ENCODE results near the gene KDELR1.

The KDELR1 gene

DNA sequence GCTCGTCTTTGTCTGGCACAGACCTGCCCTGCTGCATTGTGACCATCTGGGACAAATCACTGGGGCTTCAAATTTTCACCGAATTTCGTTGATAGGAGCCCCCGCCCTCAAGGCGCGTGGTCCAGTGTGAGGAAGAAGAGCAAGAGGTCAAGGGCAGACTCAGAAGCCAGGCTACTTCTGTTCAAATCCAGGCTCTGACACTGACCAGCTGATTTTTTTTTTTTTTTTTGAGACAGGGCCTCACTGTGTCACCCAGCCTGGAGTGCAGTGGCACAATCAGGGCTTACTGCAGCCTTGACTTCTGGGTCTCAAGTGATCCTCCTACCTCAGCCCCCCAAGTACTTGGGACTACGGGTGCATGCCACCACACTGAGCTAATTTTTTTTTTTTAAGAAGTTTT lies 20.0 kb downstream of the KDELR1 start:
- H3K4me3 Mint-ChIP-seq: no peak overlapping the region
- no peaks in the 10 kb centered on the region for H3K4me1 Mint-ChIP-seq (ENCODE audit: low read depth)
- H3K27me3 Mint-ChIP-seq (ENCODE audit: low read depth): no peaks in the 10 kb centered on the region
- DNase-seq (ENCODE audit: low spot score): no peak
- H3K36me3 Mint-ChIP-seq (ENCODE audit: low read depth): no peaks in the 10 kb centered on the region
- no peak overlapping the region for H3K27ac Mint-ChIP-seq
- H3K9me3 Mint-ChIP-seq: no peaks in the 10 kb centered on the region

DNA sequence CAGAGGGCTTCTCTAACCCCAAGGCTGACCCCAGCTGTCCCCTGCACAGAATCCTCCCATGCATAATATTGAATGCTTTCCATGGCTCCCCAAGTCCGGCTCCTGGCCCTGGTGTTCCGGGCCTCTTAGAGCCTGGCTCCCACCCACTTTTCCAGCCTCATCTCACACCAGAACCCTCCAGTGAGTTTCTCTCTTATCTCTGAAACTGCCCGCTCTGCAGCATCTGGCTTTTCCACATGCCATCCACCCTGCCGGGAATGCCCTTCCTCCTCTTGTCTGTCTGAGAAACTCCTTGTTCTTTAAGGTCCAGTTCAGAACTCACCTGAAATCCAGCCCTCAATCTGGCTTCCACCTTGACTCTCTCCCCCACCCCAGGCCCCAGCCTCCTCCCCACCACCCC lies 20.4 kb downstream of the KDELR1 start:
- no peaks in the 10 kb centered on the region for H3K4me1 Mint-ChIP-seq (ENCODE audit: low read depth)

DNA sequence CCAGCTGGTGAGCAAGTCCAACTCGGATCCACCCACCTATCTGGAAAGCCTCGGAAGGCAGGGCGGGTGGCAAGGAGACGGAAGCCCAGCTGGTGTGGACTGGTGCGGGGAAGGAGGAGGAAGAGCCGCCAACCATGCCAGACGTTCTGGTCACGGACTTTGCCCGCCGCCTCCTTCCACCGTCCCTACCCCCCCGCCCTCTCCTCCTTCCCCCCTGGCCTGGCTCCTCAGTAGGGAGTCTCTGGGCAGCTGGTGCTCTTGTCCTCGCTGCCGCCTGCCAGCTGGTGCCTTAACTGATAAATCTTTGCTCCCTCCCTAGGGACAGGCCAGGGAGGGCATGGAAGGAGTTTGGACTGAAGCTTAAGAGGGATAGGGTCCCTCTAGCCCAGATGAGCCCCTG lies 22.4 kb downstream of the KDELR1 start:
- Mint-ChIP-seq H3K4me1 (ENCODE audit: low read depth) (peaks cover 8% of the 10 kb centered on the region), H3K27me3 (ENCODE audit: low read depth) (peaks cover 2% of the 10 kb centered on the region), H3K36me3 (ENCODE audit: low read depth) (no peaks in the 10 kb centered on the region), H3K27ac (no peak overlapping the region), H3K4me3 (no peak overlapping the region), H3K9me3 (no peaks in the 10 kb centered on the region)
- no peak for DNase-seq (ENCODE audit: low spot score)

More for the DNA sequence above, 20.4 kb downstream of the KDELR1 start:
- Mint-ChIP-seq H3K27ac (no peak overlapping the region), H3K4me3 (no peak overlapping the region), H3K9me3 (no peaks in the 10 kb centered on the region), H3K36me3 (ENCODE audit: low read depth) (no peaks in the 10 kb centered on the region), H3K27me3 (ENCODE audit: low read depth) (no peaks in the 10 kb centered on the region)
- DNase-seq (ENCODE audit: low spot score): no peak

DNA sequence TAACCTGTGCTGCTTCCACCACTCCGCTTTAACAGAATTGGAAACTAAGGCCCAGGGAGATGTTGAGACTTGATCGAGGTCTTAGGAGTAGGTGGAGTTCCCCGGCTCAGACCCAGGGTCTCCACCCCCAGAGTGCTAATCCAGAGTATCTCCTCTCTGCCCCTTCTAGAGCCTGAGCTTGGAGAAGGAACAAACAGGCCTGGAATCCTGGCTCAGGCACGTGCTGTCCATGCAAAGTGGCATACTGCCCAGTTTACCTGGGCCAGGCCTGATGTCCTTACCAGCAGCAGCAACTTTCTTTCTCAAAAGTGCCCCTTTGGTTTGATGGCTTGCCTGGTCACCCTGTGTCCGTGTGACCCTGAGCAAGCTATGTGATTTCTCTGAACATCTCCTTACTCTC lies 23.5 kb downstream of the KDELR1 start:
- Mint-ChIP-seq H3K27ac (no peak overlapping the region), H3K27me3 (ENCODE audit: low read depth) (peaks cover 4% of the 10 kb centered on the region), H3K4me3 (no peak overlapping the region), H3K4me1 (ENCODE audit: low read depth) (peaks cover 17% of the 10 kb centered on the region), H3K36me3 (ENCODE audit: low read depth) (no peaks in the 10 kb centered on the region), H3K9me3 (no peaks in the 10 kb centered on the region)
- no peak for DNase-seq (ENCODE audit: low spot score)

DNA sequence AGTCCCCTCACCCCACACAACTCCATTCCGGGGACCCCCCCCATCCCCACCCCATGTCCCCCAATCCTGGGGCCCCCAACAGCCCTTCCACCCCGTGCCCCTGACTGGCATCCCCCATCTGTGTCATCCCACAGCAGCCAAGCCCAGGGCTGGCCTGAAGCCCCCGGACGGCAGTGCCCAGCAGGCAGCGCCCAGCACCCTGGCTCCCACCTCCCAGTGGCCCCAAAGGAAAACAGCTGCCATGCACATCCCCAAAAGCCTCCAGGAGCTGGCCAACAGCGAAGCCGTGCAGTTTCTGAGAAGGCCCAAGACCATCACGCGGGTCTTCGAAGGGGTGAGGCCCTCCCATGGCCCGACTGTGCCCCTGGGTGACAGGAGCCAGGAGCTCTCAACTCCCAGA lies 25.7 kb downstream of the KDELR1 start:
- Mint-ChIP-seq H3K27ac (no peak overlapping the region), H3K9me3 (no peaks in the 10 kb centered on the region), H3K4me3 (no peak overlapping the region), H3K36me3 (ENCODE audit: low read depth) (peaks cover 3% of the 10 kb centered on the region), H3K4me1 (ENCODE audit: low read depth) (peaks cover 21% of the 10 kb centered on the region), H3K27me3 (ENCODE audit: low read depth) (peaks cover 4% of the 10 kb centered on the region)
- no peak for DNase-seq (ENCODE audit: low spot score)

DNA sequence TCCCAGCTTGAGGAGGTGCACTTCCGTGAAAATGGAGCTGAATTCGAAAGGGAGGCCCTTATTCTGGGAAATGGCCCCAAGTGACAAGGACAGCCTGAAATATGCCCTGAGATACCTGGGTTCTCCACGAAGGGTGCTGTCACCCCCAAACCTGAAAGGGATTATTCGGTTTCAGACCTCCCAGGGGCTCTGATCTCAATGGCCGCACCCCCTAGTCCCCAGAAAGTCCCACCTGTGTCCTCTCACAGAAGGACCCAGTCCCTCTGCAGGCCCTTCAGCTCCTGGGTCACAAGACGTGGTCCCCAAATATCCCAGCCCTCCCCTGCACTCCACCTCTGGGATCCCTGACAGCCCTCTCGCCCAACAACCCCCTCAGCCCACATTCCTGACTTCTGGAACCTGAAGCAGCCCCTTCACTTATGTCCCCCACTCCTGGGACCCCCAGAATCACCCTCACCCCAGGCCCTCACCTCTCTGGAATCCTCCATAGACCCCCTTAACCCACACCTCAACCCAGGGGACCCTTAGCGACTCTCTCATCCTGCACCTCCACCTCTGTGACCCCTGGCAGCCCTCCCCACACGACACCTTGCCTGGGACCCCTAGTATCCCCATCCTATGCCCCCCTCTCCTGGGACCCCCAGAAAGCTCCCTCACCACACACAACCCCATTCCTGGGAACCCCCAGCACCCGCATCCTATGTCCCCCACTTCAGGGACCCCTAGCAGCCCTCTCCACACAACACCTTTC lies 26.6 kb downstream of the KDELR1 start:
- peaks cover 3% of the 10 kb centered on the region for H3K36me3 Mint-ChIP-seq (ENCODE audit: low read depth)
- peaks cover 4% of the 10 kb centered on the region for H3K27me3 Mint-ChIP-seq (ENCODE audit: low read depth)
- H3K9me3 Mint-ChIP-seq: no peaks in the 10 kb centered on the region

DNA sequence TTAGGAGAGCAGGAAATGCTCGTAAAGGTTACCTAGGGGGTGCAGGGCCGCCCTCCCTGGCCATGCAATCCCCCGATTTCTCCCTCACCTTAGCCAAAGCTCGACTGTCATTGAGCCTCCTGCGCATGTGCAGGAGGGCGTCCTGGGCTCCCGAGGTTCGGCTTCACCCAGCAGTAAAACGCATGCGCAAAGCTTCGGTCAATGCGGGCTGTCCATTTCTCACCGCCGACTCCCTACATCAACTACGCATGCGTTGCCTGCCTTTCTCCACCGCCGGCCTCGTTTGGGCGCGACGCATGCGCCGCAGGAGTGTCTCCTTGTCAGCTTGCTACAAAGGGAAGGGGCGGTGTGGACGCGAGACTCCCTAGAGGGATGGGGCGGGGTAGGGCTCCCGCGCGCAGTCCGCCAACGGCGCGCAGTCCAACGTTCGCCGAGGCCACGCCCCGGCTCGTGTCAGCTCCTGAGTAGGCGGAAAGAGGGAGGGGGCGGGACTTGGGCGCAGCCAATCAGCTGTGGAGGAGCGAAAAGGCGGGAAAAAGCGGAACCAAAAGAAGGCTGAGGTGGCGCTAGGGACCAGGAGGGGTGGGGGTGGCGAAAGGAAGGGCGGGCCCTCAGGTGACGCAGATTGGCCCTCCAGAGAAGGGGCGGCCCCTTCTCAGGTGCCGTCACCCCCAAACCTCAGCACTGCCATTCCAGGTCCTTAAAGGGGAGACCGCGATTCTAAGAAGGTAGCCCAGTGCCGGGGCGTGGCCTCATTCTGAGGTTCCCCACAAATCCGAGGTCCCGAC lies 27.3 kb downstream of the KDELR1 start, which contains the start of the genes SYNGR4 and TMEM143:
Gene SYNGR4, plus strand, starts transcription at position 558 of the 788 bp plus-strand sequence. CDS start 1,476 bp downstream, outside the sequence.
Gene TMEM143, minus strand, starts transcription at position 131 of the 788 bp plus-strand sequence. Its CDS starts 20 bp downstream, at position 111.
- H3K36me3 Mint-ChIP-seq (ENCODE audit: low read depth): peaks cover 3% of the 10 kb centered on the region
- peak; percentile 99 for DNase-seq (ENCODE audit: low spot score)
- H3K27ac Mint-ChIP-seq: peak within 1 kb of the TSS; percentile 94
- H3K4me3 Mint-ChIP-seq: peak within 1 kb of the TSS; percentile 85
- no peaks in the 10 kb centered on the region for H3K9me3 Mint-ChIP-seq
- peaks cover 21% of the 10 kb centered on the region for H3K4me1 Mint-ChIP-seq (ENCODE audit: low read depth)
- peaks cover 4% of the 10 kb centered on the region for H3K27me3 Mint-ChIP-seq (ENCODE audit: low read depth)

More for the DNA sequence above, 26.6 kb downstream of the KDELR1 start:
- peak overlapping the region; percentile 85 for H3K4me3 Mint-ChIP-seq
- H3K4me1 Mint-ChIP-seq (ENCODE audit: low read depth): peaks cover 21% of the 10 kb centered on the region
- no peak for DNase-seq (ENCODE audit: low spot score)
- peak overlapping the region; percentile 94 for H3K27ac Mint-ChIP-seq

DNA sequence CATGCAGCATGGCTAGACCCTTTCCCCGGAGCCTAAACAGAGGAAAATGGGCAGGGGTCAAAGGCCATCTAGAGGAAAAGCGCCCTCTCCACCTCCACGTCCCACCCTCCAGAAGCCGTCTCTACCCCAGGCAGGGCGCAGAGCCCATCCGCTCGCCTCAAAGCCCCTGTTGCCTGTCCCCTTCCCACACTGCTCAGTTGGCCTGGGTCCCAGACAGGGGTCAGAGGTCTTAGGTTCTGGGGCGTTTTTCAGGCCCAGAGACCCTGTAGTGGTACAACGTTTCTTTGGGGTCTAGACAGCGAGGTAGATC lies 27.9 kb downstream of the KDELR1 start:
- H3K36me3 Mint-ChIP-seq (ENCODE audit: low read depth): peaks cover 5% of the 10 kb centered on the region
- no peaks in the 10 kb centered on the region for H3K9me3 Mint-ChIP-seq
- no peak for DNase-seq (ENCODE audit: low spot score)
- H3K27me3 Mint-ChIP-seq (ENCODE audit: low read depth): peaks cover 4% of the 10 kb centered on the region
- H3K27ac Mint-ChIP-seq: peak overlapping the region; percentile 94
- H3K4me1 Mint-ChIP-seq (ENCODE audit: low read depth): peaks cover 21% of the 10 kb centered on the region
- H3K4me3 Mint-ChIP-seq: peak overlapping the region; percentile 85

DNA sequence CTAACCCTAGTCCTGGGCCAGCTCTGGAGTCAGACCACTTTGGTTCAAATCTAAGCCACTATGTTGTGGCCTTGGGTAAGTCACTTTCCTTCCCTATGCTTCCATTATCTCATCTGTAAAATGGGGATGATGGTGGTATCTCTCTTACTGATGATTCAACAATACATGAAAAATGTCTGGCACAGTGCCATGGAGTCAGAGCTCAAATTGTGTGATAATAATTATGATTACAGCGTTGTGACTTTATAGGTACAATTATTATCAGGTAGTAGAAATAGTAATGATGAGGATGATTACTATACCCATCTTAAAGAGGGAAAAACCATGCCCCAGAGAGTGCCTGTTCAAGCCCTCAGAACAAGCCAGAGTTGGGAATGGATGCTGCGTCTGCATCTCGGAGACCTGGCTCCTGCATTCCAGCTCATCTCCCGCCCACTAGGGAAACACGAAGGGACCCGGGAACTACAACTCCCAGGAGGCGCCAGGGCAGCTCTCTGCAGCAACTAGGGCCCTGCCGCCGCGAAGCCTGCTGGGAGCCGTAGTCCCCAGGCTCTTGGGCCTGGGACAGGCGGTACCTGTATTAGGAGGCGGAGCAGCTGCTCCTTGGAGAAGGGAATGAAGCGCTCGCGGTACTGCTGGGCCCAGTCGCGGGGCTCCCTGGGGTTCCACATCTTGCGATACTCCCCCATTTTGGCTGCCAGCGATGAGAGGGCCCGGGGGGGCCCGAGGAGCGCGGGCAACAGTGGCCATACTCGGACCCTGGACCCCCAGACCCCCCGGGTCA lies 28.4 kb downstream of the KDELR1 start:
- Mint-ChIP-seq H3K36me3 (ENCODE audit: low read depth) (peaks cover 5% of the 10 kb centered on the region), H3K4me1 (ENCODE audit: low read depth) (peaks cover 21% of the 10 kb centered on the region), H3K9me3 (no peaks in the 10 kb centered on the region), H3K27ac (peak overlapping the region; percentile 94), H3K27me3 (ENCODE audit: low read depth) (peaks cover 4% of the 10 kb centered on the region), H3K4me3 (peak overlapping the region; percentile 85)
- DNase-seq (ENCODE audit: low spot score): peak; percentile 90

DNA sequence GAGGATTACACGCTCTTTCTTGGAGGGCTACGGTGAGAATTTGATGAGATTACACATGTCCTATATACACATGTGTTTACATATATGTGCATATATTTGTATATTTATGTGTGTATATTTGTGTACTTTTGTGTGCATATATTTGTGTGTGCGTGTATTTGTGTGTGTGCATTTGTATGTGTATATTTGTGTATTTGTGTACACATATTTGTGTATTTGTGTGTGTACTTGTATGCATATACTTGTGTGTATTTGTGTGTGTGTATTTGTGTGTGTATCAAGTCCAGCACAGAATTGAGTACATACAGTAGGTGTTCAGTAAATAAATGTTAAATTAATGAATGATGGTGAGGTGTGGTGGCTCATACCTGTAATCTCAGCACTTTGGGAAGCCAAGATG lies 29.4 kb downstream of the KDELR1 start:
- H3K4me3 Mint-ChIP-seq: no peak overlapping the region
- H3K36me3 Mint-ChIP-seq (ENCODE audit: low read depth): peaks cover 5% of the 10 kb centered on the region
- no peaks in the 10 kb centered on the region for H3K9me3 Mint-ChIP-seq
- H3K27ac Mint-ChIP-seq: no peak overlapping the region
- peaks cover 21% of the 10 kb centered on the region for H3K4me1 Mint-ChIP-seq (ENCODE audit: low read depth)
- DNase-seq (ENCODE audit: low spot score): no peak
- peaks cover 4% of the 10 kb centered on the region for H3K27me3 Mint-ChIP-seq (ENCODE audit: low read depth)

DNA sequence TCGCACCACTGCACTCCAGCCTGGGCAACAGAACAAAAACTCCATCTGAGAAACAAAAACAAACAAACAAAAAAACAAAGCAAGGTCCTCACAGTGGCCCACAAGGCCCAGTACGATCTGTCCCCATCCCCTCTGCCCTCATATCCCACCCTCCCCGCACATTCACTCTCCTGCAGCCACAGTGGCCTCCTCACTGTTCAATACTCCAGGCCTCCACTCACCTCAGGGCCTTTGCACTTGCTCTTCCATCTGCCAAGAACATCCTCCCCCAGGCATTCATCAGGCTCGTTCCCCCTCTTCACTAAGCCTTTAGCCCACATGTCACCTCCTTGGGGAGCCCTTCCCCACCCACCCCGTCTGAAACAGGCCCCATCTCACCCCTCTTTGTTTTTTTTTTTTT lies 32.2 kb downstream of the KDELR1 start:
- Mint-ChIP-seq H3K4me1 (ENCODE audit: low read depth) (peaks cover 14% of the 10 kb centered on the region), H3K4me3 (no peak overlapping the region), H3K36me3 (ENCODE audit: low read depth) (peaks cover 5% of the 10 kb centered on the region), H3K27me3 (ENCODE audit: low read depth) (peaks cover 4% of the 10 kb centered on the region), H3K9me3 (no peaks in the 10 kb centered on the region), H3K27ac (no peak overlapping the region)
- no peak for DNase-seq (ENCODE audit: low spot score)

DNA sequence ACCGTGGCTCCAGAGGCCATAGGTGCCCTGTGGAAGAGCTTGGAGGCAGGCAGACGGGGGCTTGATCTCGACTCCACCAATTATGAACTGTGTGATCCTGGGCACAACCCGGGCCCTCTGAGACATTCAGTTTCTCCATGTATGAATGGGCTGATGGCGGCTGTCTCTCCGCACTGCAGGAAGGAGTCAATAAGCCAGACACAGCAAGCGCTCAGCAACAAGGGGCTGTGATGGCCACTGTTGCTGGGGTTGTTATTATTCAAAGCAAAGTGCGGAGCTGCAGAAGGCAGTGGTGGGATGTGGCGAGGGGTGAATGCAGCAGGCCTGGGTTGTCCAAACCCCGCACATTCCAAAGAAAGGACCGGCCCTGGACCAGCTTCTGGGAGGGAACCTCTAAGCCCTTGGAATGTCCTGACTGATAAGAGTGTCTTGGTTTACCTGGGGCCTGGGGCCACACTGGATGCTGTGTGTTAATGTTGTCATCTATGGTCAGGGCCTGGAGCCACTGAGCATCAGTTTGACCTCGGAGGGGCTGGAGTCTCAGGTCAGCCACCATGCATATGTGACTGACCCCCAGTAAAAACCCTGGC lies 35.9 kb downstream of the KDELR1 start:
- no peak for DNase-seq (ENCODE audit: low spot score)
- Mint-ChIP-seq H3K27ac (no peak overlapping the region), H3K4me1 (ENCODE audit: low read depth) (peaks cover 4% of the 10 kb centered on the region), H3K9me3 (no peaks in the 10 kb centered on the region), H3K4me3 (no peak overlapping the region), H3K27me3 (ENCODE audit: low read depth) (no peaks in the 10 kb centered on the region), H3K36me3 (ENCODE audit: low read depth) (peaks cover 2% of the 10 kb centered on the region)

DNA sequence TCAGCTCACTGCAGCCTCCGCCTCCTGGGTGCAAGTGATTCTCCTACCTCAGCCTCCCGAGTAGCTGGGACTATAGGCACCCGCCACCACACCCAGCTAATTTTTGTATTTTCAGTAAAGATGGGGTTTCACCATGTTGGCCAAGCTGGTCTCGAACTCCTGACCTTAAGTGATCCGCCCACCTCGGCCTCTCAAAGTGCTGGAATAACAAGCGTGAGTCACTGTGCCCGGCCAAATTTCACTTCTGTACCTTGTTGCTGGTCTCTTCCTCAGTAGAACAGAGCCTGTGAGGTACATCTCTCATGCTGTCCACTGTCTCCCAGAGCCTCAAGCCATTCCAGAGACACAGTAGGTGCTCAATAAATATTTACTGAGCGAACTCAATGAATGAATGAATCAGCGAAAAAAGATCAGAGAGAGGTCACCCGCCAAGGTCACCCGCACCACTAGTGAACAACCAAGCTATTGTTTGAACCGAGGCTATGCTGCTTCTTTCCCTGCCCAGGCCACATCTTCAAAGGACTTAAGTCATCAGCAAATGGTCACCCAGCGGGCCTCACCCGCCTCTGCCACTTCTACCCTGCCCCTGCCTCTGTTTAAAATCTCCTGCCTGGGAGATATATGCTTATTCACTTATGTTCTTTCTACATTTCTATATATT lies 36.9 kb downstream of the KDELR1 start:
- no peak for DNase-seq (ENCODE audit: low spot score)
- Mint-ChIP-seq H3K27me3 (ENCODE audit: low read depth) (no peaks in the 10 kb centered on the region), H3K4me3 (no peak overlapping the region), H3K9me3 (no peaks in the 10 kb centered on the region), H3K36me3 (ENCODE audit: low read depth) (peaks cover 2% of the 10 kb centered on the region), H3K4me1 (ENCODE audit: low read depth) (peaks cover 4% of the 10 kb centered on the region), H3K27ac (no peak overlapping the region)

Data from T-helper 2 cell treated with Interferon-gamma antibody and Interleukin-4, amounts not matched to agents 5 μg/mL and 100 μg/mL, for 36 hours (primary cell).